HepG2 (cell line): Measurements from ENCODE around the gene SMURF2. TPM values are rescaled to one million over a fixed set of nuclear protein-coding genes. Genes with fewer than 3 reads are reported as not detected.

Experiments
- CENPT ChIP-seq: sonication (generic); formaldehyde crosslinking; IDR thresholded peaks from 2 replicates; pipeline ENCODE4 v1.8.0; 2022; ENCODE audit warnings: low read depth, mild to moderate bottlenecking, moderate library complexity, missing genetic modification reagents
- HNF4G ChIP-seq, 2 experiments: sonication (generic) in 1 of 2; formaldehyde crosslinking in 1 of 2; IDR thresholded peaks; 2 replicates each; pipeline versions ENCODE4 v1.4.0 to v1.6.1; 2011 to 2020; ENCODE audit warnings: borderline replicate concordance in 2 of 2, low read depth in 2 of 2, mild to moderate bottlenecking in 2 of 2, low read length in 1 of 2, missing genetic modification reagents in 1 of 2, moderate library complexity in 1 of 2
- HNRNPL ChIP-seq: fragments of 200-400 bp; formaldehyde crosslinking; IDR thresholded peaks from 2 replicates; pipeline ENCODE4 v1.6.1; 2017; ENCODE audit warnings: mild to moderate bottlenecking, low read depth, low read length
- NFE2 ChIP-seq: sonication (generic); formaldehyde crosslinking; IDR thresholded peaks from 2 replicates; pipeline ENCODE4 v1.4.0; 2020; ENCODE audit warnings: missing genetic modification reagents
- SMARCC2 ChIP-seq: fragments of 450-650 bp; IDR thresholded peaks from 2 replicates; pipeline ENCODE4 v1.6.1; 2017; ENCODE audit warnings: antibody characterized with exemption, mild to moderate bottlenecking
- TRIM24 ChIP-seq: sonication (generic); formaldehyde crosslinking; IDR thresholded peaks from 2 replicates; pipeline ENCODE4 v1.8.0; 2022; ENCODE audit warnings: mild to moderate bottlenecking, missing genetic modification reagents
- WIZ ChIP-seq: sonication (generic); formaldehyde crosslinking; IDR thresholded peaks from 2 replicates; pipeline ENCODE4 v1.5.1; 2020; ENCODE audit warnings: mild to moderate bottlenecking, missing genetic modification reagents
- ZBTB1 ChIP-seq: sonication (generic); formaldehyde crosslinking; IDR thresholded peaks from 2 replicates; pipeline ENCODE4 v1.4.0; 2020; ENCODE audit warnings: missing genetic modification reagents, borderline replicate concordance
- ZNF234 ChIP-seq: sonication (generic); formaldehyde crosslinking; conservative IDR thresholded peaks from 2 replicates; pipeline ENCODE4 v1.5.1; 2020; ENCODE audit warnings: mild to moderate bottlenecking, missing genetic modification reagents
- ZNF44 ChIP-seq: sonication (generic); formaldehyde crosslinking; IDR thresholded peaks from 2 replicates; pipeline ENCODE4 v1.5.1; 2020; ENCODE audit warnings: mild to moderate bottlenecking, missing genetic modification reagents
- ZNF451 ChIP-seq: sonication (generic); formaldehyde crosslinking; IDR thresholded peaks from 2 replicates; pipeline ENCODE4 v1.5.0; 2020; ENCODE audit warnings: mild to moderate bottlenecking, missing genetic modification reagents
- ZNF501 ChIP-seq: sonication (generic); formaldehyde crosslinking; IDR thresholded peaks from 2 replicates; pipeline ENCODE4 v1.5.1; 2020; ENCODE audit warnings: mild to moderate bottlenecking, moderate library complexity, missing genetic modification reagents
- ZNF598 ChIP-seq: sonication (generic); formaldehyde crosslinking; IDR thresholded peaks from 2 replicates; pipeline ENCODE4 v1.5.1; 2020; ENCODE audit warnings: mild to moderate bottlenecking, missing genetic modification reagents, borderline replicate concordance
- ZNF629 ChIP-seq: sonication (generic); formaldehyde crosslinking; conservative IDR thresholded peaks from 2 replicates; pipeline ENCODE4 v1.5.0; 2020; ENCODE audit warnings: missing genetic modification reagents
- ZNF766 ChIP-seq: sonication (generic); formaldehyde crosslinking; IDR thresholded peaks from 2 replicates; pipeline ENCODE4 v1.5.0; 2020; ENCODE audit warnings: missing genetic modification reagents, borderline replicate concordance
- ZNF792 ChIP-seq: IDR thresholded peaks from 2 replicates; pipeline ENCODE4 v1.6.1; 2016
- ZNF800 ChIP-seq: sonication (generic); formaldehyde crosslinking; IDR thresholded peaks from 2 replicates; pipeline ENCODE4 v1.4.0; 2020; ENCODE audit warnings: missing genetic modification reagents
- polyA plus RNA-seq, 8 experiments: library from polyadenylated mRNA; depleted of rRNA in 3 of 8; stranded (reverse) in 7 of 8; unstranded in 1 of 8; fragments of >200 nt; fragmentation: Illumina TruSeq in 4 of 8; extraction: Trizol in 4 of 8; gene quantifications; 2 replicates each; pipeline versions ENCODE4 v1.2.1 to v1.2.3, GENCODE V29; 2011 to 2016; ENCODE audit warnings: low read depth in 4 of 8, missing spikeins in 1 of 8, mixed read lengths in 1 of 8; ENCODE audit not compliant: insufficient read depth in 1 of 8
- total RNA-seq, 5 experiments: library from RNA; depleted of rRNA; stranded (reverse); fragments of >200 nt; fragmentation: Illumina TruSeq; extraction: Trizol; gene quantifications; 2 replicates each; pipeline ENCODE4 v1.2.3, GENCODE V29; 2016; ENCODE audit warnings: low read depth in 1 of 5
- TF ChIP-seq, protein P1 (sequence below): IDR thresholded peaks from 2 replicates; pipeline ENCODE4 v1.6.1; 2018; ENCODE audit warnings: missing genetic modification reagents, mild to moderate bottlenecking, missing compliant biosample characterization
- TF ChIP-seq, protein P2 (sequence below): sonication (generic); formaldehyde crosslinking; IDR thresholded peaks from 2 replicates; pipeline ENCODE4 v1.4.0; 2020; ENCODE audit warnings: missing genetic modification reagents, borderline replicate concordance
- TF ChIP-seq, protein P3 (sequence below): sonication (generic); formaldehyde crosslinking; IDR thresholded peaks from 2 replicates; pipeline ENCODE4 v1.8.1; 2023; ENCODE audit warnings: mild to moderate bottlenecking, inconsistent platforms, moderate library complexity, missing genetic modification reagents, borderline replicate concordance

Gene SMURF2
- total and polyA plus RNA-seq, 2 of the 13 experiments (the other 11 are each of a cell fraction or from before 2014, with no cell fraction given), result 14.9 to 24.3 TPM

GRCh38 chr17:64506576-64507412 lies 155.3 kb downstream of the SMURF2 start, which contains the start of gene CEP95 (continued):
- TF ChIP-seq HNRNPL (peak; percentile 61; the same call in 1 of the 2 replicates), WIZ (peak; percentile 10; the same call in 1 of the 2 replicates), NFE2 (CRISPR knock-in tag) (no peak), ZNF766 (CRISPR knock-in tag) (0 out of 2 replicates have a peak, but pooled peaks have one; percentile 59), ZNF234 (peak; percentile 82; the same call in 1 of the 2 replicates), ZNF629 (CRISPR knock-in tag) (peak; percentile 35; the same call in 1 of the 2 replicates), CENPT (CRISPR knock-in tag) (peak; percentile 93), ZNF44 (CRISPR knock-in tag) (no peak), TRIM24 (CRISPR knock-in tag) (no peak), ZNF598 (CRISPR knock-in tag) (peak; percentile 95; the same call in 1 of the 2 replicates), SMARCC2 (no peak), ZNF792 (CRISPR knock-in tag) (no peak), ZBTB1 (no peak), HNF4G (IDR thresholded peaks at IDR 0.05; ENCODE audit: borderline replicate concordance, low read depth, low read length) (no peak; the same call in 1 of the 2 replicates), HNF4G (CRISPR knock-in tag; IDR thresholded peaks at IDR 0.05; ENCODE audit: borderline replicate concordance, low read depth) (peak; percentile 46), ZNF800 (CRISPR knock-in tag) (peak; percentile 94), ZNF451 (0 out of 2 replicates have a peak, but pooled peaks have one; percentile 42), ZNF501 (peak; percentile 99)
- TF ChIP-seq, protein P1, sequence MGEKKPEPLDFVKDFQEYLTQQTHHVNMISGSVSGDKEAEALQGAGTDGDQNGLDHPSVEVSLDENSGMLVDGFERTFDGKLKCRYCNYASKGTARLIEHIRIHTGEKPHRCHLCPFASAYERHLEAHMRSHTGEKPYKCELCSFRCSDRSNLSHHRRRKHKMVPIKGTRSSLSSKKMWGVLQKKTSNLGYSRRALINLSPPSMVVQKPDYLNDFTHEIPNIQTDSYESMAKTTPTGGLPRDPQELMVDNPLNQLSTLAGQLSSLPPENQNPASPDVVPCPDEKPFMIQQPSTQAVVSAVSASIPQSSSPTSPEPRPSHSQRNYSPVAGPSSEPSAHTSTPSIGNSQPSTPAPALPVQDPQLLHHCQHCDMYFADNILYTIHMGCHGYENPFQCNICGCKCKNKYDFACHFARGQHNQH (CRISPR knock-in tag), result peak; percentile 94
- TF ChIP-seq, protein P2, sequence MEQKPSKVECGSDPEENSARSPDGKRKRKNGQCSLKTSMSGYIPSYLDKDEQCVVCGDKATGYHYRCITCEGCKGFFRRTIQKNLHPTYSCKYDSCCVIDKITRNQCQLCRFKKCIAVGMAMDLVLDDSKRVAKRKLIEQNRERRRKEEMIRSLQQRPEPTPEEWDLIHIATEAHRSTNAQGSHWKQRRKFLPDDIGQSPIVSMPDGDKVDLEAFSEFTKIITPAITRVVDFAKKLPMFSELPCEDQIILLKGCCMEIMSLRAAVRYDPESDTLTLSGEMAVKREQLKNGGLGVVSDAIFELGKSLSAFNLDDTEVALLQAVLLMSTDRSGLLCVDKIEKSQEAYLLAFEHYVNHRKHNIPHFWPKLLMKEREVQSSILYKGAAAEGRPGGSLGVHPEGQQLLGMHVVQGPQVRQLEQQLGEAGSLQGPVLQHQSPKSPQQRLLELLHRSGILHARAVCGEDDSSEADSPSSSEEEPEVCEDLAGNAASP (CRISPR knock-in tag), result peak; percentile 67; the same call in 1 of the 2 replicates
- TF ChIP-seq, protein P3, sequence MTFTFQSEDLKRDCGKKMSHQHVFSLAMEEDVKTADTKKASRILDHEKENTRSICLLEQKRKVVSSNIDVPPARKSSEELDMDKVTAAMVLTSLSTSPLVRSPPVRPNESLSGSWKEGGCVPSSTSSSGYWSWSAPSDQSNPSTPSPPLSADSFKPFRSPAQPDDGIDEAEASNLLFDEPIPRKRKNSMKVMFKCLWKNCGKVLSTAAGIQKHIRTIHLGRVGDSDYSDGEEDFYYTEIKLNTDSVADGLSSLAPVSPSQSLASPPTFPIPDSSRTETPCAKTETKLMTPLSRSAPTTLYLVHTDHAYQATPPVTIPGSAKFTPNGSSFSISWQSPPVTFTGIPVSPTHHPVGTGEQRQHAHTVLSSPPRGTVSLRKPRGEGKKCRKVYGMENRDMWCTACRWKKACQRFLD (CRISPR knock-in tag), result peak; percentile 56
